ENCODE data around the gene FAT1.

Gene FAT1

DNA sequence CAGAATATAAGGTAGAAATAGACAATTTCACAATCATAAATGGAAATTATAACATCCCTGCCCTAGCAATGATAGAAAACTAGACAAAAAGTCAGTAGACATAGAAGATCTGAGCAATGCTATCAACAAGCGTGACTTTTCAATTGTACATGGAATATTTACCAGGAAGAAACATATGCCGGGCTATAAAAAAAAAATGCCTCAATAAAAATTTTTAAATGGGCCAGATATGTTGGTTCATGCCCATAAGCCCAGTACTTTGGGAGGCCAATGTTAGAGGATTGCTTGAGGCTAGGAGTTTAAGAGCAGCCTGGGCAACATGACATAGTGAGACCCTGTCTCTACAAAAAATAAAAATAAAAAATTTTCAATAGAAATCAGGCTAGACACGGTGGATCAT, 163.0 kb downstream of the FAT1 start:
- Histone ChIP-seq H3K9me3 (ENCODE audit: insufficient read depth, low read depth, low read length) (no peaks in the 10 kb centered on the region), H3K36me3 (ENCODE audit: insufficient read depth, low read length) (no peaks in the 10 kb centered on the region), H3K4me3 (ENCODE audit: low read length) (no peak overlapping the region), H3K27ac (ENCODE audit: low read depth, low read length) (no peak overlapping the region), H3K9ac (ENCODE audit: low read depth, low read length) (no peak overlapping the region), H3K27me3 (ENCODE audit: insufficient read depth, low read length) (peaks cover 6% of the 10 kb centered on the region), H3K4me1 (ENCODE audit: insufficient read depth, low read length) (no peaks in the 10 kb centered on the region)
- WGBS: 94% methylated on average over 3 of the region's 3 CpGs

DNA sequence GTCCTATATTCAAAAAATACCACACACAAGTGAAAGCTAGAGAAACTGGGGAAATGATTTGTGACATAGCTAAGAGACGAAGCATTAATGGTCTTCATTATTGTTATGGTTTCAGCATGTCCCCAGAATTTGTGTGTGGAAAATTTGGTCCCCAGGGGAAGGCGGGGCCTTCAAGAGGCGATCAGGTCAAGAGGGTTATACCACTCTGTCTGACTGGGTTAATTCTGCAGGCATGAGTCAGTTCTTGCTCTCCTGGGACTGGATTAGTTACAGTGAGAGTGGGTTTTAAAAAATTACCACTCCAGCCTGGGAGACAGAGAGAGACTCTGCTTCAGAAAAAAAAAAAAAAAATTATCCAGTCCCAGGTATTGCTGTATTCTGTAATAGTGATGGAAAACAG, 166.2 kb downstream of the FAT1 start:
- peaks cover 21% of the 10 kb centered on the region for H3K27me3 ChIP-seq (ENCODE audit: insufficient read depth, low read length)

DNA sequence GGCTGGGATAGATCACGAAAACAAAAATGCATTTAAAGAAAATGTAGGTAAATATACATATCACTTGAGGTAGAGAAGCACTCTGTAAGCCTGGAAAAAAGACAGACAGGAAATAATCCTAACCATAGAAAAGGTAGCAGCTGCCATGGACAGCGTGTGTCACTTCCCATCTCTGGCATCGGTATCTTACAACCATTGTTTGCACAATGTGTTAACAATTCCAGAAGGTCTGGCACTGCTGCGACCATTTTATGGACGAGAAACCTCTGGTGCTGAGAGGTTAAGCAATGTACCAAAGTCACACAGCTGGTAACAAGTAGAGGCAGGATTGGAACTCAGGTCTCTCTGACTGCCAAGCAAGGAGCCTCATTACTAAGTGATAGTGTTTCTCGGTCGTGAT, 166.6 kb downstream of the FAT1 start:
- Histone ChIP-seq H3K4me3 (ENCODE audit: low read length) (no peak overlapping the region), H3K27me3 (ENCODE audit: insufficient read depth, low read length) (peaks cover 21% of the 10 kb centered on the region), H3K4me1 (ENCODE audit: insufficient read depth, low read length) (no peaks in the 10 kb centered on the region), H3K9ac (ENCODE audit: low read depth, low read length) (no peak overlapping the region), H3K9me3 (ENCODE audit: insufficient read depth, low read depth, low read length) (no peaks in the 10 kb centered on the region), H3K36me3 (ENCODE audit: insufficient read depth, low read length) (no peaks in the 10 kb centered on the region), H3K27ac (ENCODE audit: low read depth, low read length) (no peak overlapping the region)
- 85% methylated on average over 5 of the region's 7 CpGs for WGBS

More for the DNA sequence above, 166.2 kb downstream of the FAT1 start:
- Histone ChIP-seq H3K36me3 (ENCODE audit: insufficient read depth, low read length) (no peaks in the 10 kb centered on the region), H3K9me3 (ENCODE audit: insufficient read depth, low read depth, low read length) (no peaks in the 10 kb centered on the region), H3K27ac (ENCODE audit: low read depth, low read length) (no peak overlapping the region), H3K9ac (ENCODE audit: low read depth, low read length) (no peak overlapping the region), H3K4me1 (ENCODE audit: insufficient read depth, low read length) (no peaks in the 10 kb centered on the region), H3K4me3 (ENCODE audit: low read length) (no peak overlapping the region)
- 93% methylated on average over 3 of the region's 3 CpGs for WGBS

DNA sequence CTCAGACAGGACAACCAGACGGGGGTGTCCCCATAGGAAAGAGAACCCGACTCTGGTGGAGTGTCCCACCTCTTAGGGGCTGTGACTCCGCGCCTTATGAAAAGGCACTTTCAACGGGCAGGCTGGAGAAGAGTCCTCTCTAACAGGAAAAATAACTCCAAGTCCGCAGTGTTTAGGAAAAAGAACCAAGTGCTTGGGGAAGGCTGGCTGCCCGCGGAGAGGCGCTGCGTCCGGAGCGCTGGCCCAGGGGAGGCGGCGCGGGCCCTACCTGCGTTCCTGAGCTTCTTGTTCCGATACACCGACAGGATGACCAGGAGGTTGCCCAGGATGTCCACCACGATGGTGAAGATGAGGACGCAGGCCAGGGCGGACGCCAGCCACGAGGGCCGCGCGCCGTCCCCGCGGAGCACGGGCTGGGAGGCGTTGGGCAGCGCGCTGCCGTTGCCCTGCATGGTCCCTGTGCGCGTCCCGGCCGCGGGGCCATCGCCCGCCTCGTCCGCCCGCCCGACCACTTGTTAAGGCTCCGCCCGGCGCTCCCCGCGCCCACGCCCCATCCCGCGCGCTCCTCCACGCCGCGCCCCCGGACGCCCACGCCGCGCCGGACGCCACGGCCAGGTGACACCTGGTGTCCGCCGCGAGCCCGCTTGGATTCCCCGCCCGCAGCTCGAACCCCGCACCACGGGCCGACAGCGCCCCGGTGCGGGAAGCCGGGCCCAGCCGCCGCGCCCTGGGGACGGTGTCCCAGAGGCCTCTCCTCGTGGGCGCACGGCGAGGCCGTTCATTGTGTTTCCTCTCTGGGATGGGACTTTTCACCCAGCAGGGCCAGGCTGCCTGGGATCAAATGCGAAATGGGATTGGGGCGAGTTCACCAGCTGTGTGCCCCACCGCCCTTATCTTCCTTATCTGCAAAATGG, 168.5 kb downstream of the FAT1 start, which contains the start of gene MTNR1A:
TSS of gene MTNR1A (minus strand) at position 654 of the 914 bp plus-strand sequence. CDS start at position 452, 202 bp downstream.
- Histone ChIP-seq H3K27me3 (ENCODE audit: insufficient read depth, low read length) (peaks cover 25% of the 10 kb centered on the region), H3K27ac (ENCODE audit: low read depth, low read length) (no peak within 1 kb of the TSS), H3K9me3 (ENCODE audit: insufficient read depth, low read depth, low read length) (no peaks in the 10 kb centered on the region), H3K36me3 (ENCODE audit: insufficient read depth, low read length) (no peaks in the 10 kb centered on the region), H3K4me3 (ENCODE audit: low read length) (peak within 1 kb of the TSS; percentile 73), H3K4me1 (ENCODE audit: insufficient read depth, low read length) (no peaks in the 10 kb centered on the region), H3K9ac (ENCODE audit: low read depth, low read length) (peak within 1 kb of the TSS; percentile 61; the same call in 1 of the 2 replicates)
- WGBS: 2% methylated on average over 91 of the region's 91 CpGs

DNA sequence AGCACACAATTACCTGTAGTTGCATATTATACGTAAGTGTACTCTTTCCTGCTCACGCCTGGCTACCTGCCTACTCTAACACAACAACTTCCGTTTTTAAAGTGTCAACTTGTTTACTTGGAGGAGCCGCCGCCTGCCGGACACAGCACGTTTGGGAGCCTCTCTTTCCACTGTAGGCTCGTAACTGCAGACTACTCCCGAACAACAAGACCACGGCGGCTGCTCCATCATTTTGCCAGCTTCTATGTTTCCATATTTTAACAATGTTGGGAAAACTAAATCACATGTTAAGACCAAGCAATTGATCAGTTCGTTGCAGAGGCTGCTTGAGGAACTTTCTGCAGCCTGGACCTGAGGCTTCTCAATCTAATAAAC, 169.1 kb downstream of the FAT1 start:
- peak overlapping the region; percentile 73 for H3K4me3 ChIP-seq (ENCODE audit: low read length)
- H3K4me1 ChIP-seq (ENCODE audit: insufficient read depth, low read length): no peaks in the 10 kb centered on the region
- no peaks in the 10 kb centered on the region for H3K36me3 ChIP-seq (ENCODE audit: insufficient read depth, low read length)
- WGBS: 13% methylated on average over 12 of the region's 12 CpGs
- H3K27me3 ChIP-seq (ENCODE audit: insufficient read depth, low read length): peaks cover 26% of the 10 kb centered on the region
- no peak overlapping the region for H3K9ac ChIP-seq (ENCODE audit: low read depth, low read length)
- no peak overlapping the region for H3K27ac ChIP-seq (ENCODE audit: low read depth, low read length)
- H3K9me3 ChIP-seq (ENCODE audit: insufficient read depth, low read depth, low read length): no peaks in the 10 kb centered on the region

DNA sequence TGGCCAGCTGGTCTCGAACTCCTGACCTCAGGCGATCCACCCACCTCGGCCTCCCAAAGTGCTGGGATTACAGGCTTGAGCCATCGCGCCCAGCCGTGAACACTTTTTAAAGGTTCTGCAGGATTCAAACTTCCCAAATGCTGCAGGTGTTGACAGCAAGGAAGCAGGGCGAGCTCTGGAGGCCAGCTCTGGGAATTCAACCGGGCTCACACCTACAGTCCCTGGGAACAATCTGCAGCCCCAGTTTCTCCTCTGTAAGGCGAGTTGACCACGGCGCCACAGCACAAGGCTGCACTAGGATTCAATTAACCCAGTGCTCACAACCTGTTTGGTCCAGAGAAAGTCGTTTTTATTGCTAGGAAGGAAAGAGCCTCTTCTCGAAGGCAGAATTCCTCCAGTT, 169.9 kb downstream of the FAT1 start:
- Histone ChIP-seq H3K9me3 (ENCODE audit: insufficient read depth, low read depth, low read length) (no peaks in the 10 kb centered on the region), H3K36me3 (ENCODE audit: insufficient read depth, low read length) (no peaks in the 10 kb centered on the region), H3K9ac (ENCODE audit: low read depth, low read length) (no peak overlapping the region), H3K4me3 (ENCODE audit: low read length) (no peak overlapping the region), H3K4me1 (ENCODE audit: insufficient read depth, low read length) (no peaks in the 10 kb centered on the region), H3K27ac (ENCODE audit: low read depth, low read length) (no peak overlapping the region), H3K27me3 (ENCODE audit: insufficient read depth, low read length) (peaks cover 26% of the 10 kb centered on the region)
- 76% methylated on average over 13 of the region's 13 CpGs for WGBS

DNA sequence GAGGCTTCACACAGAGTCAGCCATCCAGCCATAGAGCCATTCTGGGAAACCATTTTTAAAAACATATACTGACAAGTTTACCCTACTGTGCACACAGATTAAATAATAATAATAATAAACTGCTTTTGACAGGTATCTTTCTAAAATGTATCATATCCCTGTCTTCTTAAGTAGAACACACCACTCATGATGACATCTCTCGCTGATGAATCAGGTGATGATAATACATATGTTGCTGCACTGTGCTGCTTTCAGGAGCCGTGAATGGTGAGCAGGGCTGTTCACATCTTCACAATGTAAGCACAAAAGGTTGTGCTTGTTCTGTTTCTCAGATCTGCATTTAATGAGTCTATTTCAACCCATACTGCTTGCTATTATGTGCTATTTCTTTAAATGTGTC, 171.8 kb downstream of the FAT1 start:
- Histone ChIP-seq H3K4me3 (ENCODE audit: low read length) (no peak overlapping the region), H3K27ac (ENCODE audit: low read depth, low read length) (no peak overlapping the region), H3K27me3 (ENCODE audit: insufficient read depth, low read length) (peaks cover 26% of the 10 kb centered on the region), H3K4me1 (ENCODE audit: insufficient read depth, low read length) (no peaks in the 10 kb centered on the region), H3K36me3 (ENCODE audit: insufficient read depth, low read length) (no peaks in the 10 kb centered on the region), H3K9ac (ENCODE audit: low read depth, low read length) (no peak overlapping the region), H3K9me3 (ENCODE audit: insufficient read depth, low read depth, low read length) (no peaks in the 10 kb centered on the region)
- 91% methylated on average over 2 of the region's 2 CpGs for WGBS

DNA sequence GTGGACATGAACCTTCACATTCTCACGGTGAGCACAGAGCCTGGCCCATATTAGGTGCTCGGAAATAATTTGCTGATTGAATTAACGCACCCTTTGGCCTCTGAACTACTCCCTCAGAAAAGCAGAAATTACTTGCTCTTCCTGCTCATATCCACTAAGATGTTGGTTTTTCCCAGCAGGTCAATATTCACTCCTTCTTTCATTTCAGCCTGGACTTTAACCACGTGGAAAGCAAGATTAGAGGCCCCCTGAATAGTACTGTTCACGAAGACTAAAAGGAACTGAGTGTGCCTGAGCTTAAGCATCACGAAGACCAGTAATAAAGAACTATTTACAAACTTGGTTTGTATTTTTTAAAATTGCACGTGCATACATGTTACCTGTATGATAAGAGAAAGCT, 178.2 kb downstream of the FAT1 start:
- 88% methylated on average over 7 of the region's 7 CpGs for WGBS
- no peaks in the 10 kb centered on the region for H3K36me3 ChIP-seq (ENCODE audit: insufficient read depth, low read length)
- no peak overlapping the region for H3K4me3 ChIP-seq (ENCODE audit: low read length)
- peaks cover 3% of the 10 kb centered on the region; the same call in 1 of the 2 replicates for H3K27me3 ChIP-seq (ENCODE audit: insufficient read depth, low read length)
- no peaks in the 10 kb centered on the region for H3K4me1 ChIP-seq (ENCODE audit: insufficient read depth, low read length)
- no peak overlapping the region for H3K27ac ChIP-seq (ENCODE audit: low read depth, low read length)
- H3K9me3 ChIP-seq (ENCODE audit: insufficient read depth, low read depth, low read length): no peaks in the 10 kb centered on the region
- H3K9ac ChIP-seq (ENCODE audit: low read depth, low read length): no peak overlapping the region

DNA sequence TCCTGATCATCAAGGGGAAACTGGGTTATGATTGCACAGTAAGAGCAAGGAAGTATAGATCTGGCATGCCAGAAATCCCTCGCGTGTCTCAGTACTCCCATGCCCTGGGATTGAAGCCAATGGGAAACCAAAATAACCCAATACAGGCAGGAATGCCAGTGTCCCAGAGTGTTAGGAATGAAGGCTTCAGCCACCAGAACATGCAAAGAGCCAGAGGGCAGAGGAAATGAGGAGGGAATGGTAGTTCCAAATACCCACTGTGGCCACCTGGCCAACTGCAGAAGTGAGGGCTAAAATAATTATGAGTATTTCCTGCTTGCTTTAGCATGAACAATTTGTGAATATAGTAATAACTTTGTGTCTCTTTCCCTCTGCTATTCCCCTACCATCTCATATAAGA, 180.4 kb downstream of the FAT1 start:
- H3K27me3 ChIP-seq (ENCODE audit: insufficient read depth, low read length): no peaks in the 10 kb centered on the region
- no peak overlapping the region for H3K27ac ChIP-seq (ENCODE audit: low read depth, low read length)
- H3K9ac ChIP-seq (ENCODE audit: low read depth, low read length): no peak overlapping the region
- no peaks in the 10 kb centered on the region for H3K4me1 ChIP-seq (ENCODE audit: insufficient read depth, low read length)
- 95% methylated on average over 2 of the region's 2 CpGs for WGBS
- H3K9me3 ChIP-seq (ENCODE audit: insufficient read depth, low read depth, low read length): 0 out of 2 replicates have a peak, but pooled peaks cover 6% of the 10 kb centered on the region
- H3K36me3 ChIP-seq (ENCODE audit: insufficient read depth, low read length): no peaks in the 10 kb centered on the region
- H3K4me3 ChIP-seq (ENCODE audit: low read length): no peak overlapping the region

DNA sequence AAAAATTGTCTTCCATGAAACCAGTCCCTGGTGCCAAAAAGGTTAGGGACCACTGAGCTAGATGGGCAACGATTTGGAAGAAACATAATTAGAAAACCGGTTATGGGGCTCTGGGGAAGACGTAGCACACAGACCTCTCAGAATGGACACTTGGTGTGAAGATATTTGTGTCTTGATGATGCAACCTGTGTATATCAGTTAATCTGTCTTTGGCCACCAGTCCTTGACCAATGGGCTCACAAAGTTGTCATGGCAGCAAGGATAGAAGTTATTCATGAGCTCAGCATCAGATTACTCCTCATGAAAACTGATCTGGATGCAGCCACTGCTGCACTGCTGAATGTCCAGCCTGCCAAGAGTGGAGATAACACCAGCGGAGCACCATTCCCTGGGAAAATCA, 181.9 kb downstream of the FAT1 start:
- H3K27ac ChIP-seq (ENCODE audit: low read depth, low read length): no peak overlapping the region
- H3K36me3 ChIP-seq (ENCODE audit: insufficient read depth, low read length): no peaks in the 10 kb centered on the region
- H3K9ac ChIP-seq (ENCODE audit: low read depth, low read length): no peak overlapping the region
- H3K4me3 ChIP-seq (ENCODE audit: low read length): no peak overlapping the region
- no peaks in the 10 kb centered on the region for H3K4me1 ChIP-seq (ENCODE audit: insufficient read depth, low read length)
- 0 out of 2 replicates have a peak, but pooled peaks cover 6% of the 10 kb centered on the region for H3K9me3 ChIP-seq (ENCODE audit: insufficient read depth, low read depth, low read length)
- WGBS: 94% methylated on average over 4 of the region's 4 CpGs
- H3K27me3 ChIP-seq (ENCODE audit: insufficient read depth, low read length): no peaks in the 10 kb centered on the region

DNA sequence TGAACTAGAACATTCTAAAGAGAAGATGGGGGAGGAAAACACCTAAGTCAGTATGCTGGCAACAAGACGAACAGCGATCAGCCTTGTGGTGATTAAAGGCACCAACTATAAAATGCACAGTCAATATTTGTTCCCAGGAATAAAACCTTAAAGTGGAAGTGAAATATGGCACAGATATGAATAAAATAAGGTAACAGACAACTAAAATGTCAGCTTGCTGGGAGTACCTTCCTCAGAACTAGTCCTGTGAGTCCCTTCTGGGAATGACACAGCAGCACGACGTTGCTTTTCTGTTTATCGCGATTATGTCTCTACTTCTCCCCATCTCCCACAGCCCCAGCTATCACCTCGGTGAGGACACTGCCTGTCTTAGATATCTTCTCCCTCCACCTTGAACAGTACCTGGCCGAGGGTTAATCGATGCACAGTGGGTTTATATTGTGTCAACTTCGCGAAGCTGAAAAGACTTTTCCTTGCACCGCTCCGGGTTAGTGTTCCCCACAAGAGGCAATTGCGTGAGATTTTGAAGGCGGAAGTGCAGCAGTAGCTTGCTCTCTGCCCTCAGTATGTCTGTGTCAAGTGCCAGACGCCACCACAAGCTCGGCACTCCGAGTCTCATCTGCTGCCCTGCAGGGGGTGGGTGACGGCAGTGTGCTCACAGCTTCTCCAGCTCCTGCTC, 185.7 kb downstream of the FAT1 start:
- 87% methylated on average over 19 of the region's 19 CpGs for WGBS
- 0 out of 2 replicates have a peak, but pooled peaks cover 6% of the 10 kb centered on the region for H3K9me3 ChIP-seq (ENCODE audit: insufficient read depth, low read depth, low read length)
- no peak overlapping the region for H3K9ac ChIP-seq (ENCODE audit: low read depth, low read length)
- H3K27ac ChIP-seq (ENCODE audit: low read depth, low read length): no peak overlapping the region
- no peaks in the 10 kb centered on the region for H3K4me1 ChIP-seq (ENCODE audit: insufficient read depth, low read length)
- H3K4me3 ChIP-seq (ENCODE audit: low read length): no peak overlapping the region
- no peaks in the 10 kb centered on the region for H3K27me3 ChIP-seq (ENCODE audit: insufficient read depth, low read length)
- H3K36me3 ChIP-seq (ENCODE audit: insufficient read depth, low read length): no peaks in the 10 kb centered on the region
